CD14-positive monocyte (primary cell): ENCODE data around the gene SRXN1. TPM values are rescaled to one million over a fixed set of nuclear protein-coding genes. Genes with fewer than 3 reads are reported as not detected.

Source experiments
- DNase-seq, 3 donors: peaks; one replicate each; pipeline ENCODE4 v3.0.0-alpha.2; 2011 to 2022
- H2AFZ ChIP-seq: 2 replicates; pipeline ENCODE4 v1.6.0; 2012; ENCODE audit warnings: mild to moderate bottlenecking, low read depth, low read length, inconsistent platforms; ENCODE audit not compliant: insufficient read depth, poor library complexity, severe bottlenecking
- H3K27ac ChIP-seq, 2 donors: 1 replicate in 1 of 2; 2 replicates in 1 of 2; pipeline ENCODE4 v1.5.1; 2012 to 2013; ENCODE audit warnings: low read length in 2 of 2, control low read depth in 1 of 2, inconsistent platforms in 1 of 2, low read depth in 1 of 2, mild to moderate bottlenecking in 1 of 2
- H3K27me3 ChIP-seq, 2 donors: one replicate each; pipeline versions ENCODE4 v1.6.0 to v1.6.1; 2011 to 2013; ENCODE audit warnings: low read length in 2 of 2; ENCODE audit not compliant: control insufficient read depth in 2 of 2, insufficient read depth in 2 of 2
- H3K36me3 ChIP-seq, 2 donors: replicated peaks in 1 of 2; 1 replicate in 1 of 2; 2 replicates in 1 of 2; pipeline versions ENCODE4 v1.5.1 to v1.6.1; 2012 to 2013; ENCODE audit warnings: low read length in 2 of 2, control low read depth in 1 of 2, inconsistent platforms in 1 of 2, mild to moderate bottlenecking in 1 of 2; ENCODE audit not compliant: insufficient read depth in 2 of 2, control insufficient read depth in 1 of 2
- H3K4me1 ChIP-seq, 2 donors: 1 replicate in 1 of 2; 2 replicates in 1 of 2; pipeline versions ENCODE4 v1.5.1 to v1.6.1; 2012 to 2013; ENCODE audit warnings: low read length in 2 of 2, control low read depth in 1 of 2, inconsistent platforms in 1 of 2, mild to moderate bottlenecking in 1 of 2, moderate library complexity in 1 of 2; ENCODE audit not compliant: insufficient read depth in 2 of 2, control insufficient read depth in 1 of 2
- H3K4me2 ChIP-seq: replicated peaks from 2 replicates; pipeline ENCODE3; 2012; ENCODE audit warnings: low read length, moderate library complexity, mild to moderate bottlenecking; ENCODE audit not compliant: poor library complexity, severe bottlenecking; ENCODE audit errors: extremely low read depth
- H3K4me3 ChIP-seq, 3 experiments: fragments of 200-600 bp in 1 of 3; sonication (generic) in 1 of 3; replicated peaks in 1 of 3; 1 replicate in 2 of 3; 2 replicates in 1 of 3; pipeline ENCODE4 v1.5.1; 2011 to 2013; ENCODE audit warnings: low read length in 3 of 3, mild to moderate bottlenecking in 3 of 3, control low read depth in 2 of 3, low read depth in 2 of 3, inconsistent platforms in 1 of 3, moderate library complexity in 1 of 3
- H3K79me2 ChIP-seq: 2 replicates; pipeline ENCODE4 v1.6.0; 2012; ENCODE audit warnings: mild to moderate bottlenecking, control low read depth, inconsistent platforms, low read length, moderate library complexity; ENCODE audit not compliant: insufficient read depth
- H3K9ac ChIP-seq: 2 replicates; pipeline ENCODE4 v1.6.0; 2017; ENCODE audit warnings: low read length, mild to moderate bottlenecking; ENCODE audit not compliant: insufficient read depth, poor library complexity, severe bottlenecking
- H3K9me3 ChIP-seq, 2 donors: replicated peaks in 1 of 2; 1 replicate in 1 of 2; 2 replicates in 1 of 2; pipeline versions ENCODE4 v1.5.1 to v1.6.1; 2012 to 2013; ENCODE audit warnings: low read length in 2 of 2, control low read depth in 1 of 2; ENCODE audit not compliant: control insufficient read depth in 1 of 2, insufficient read depth in 1 of 2
- H4K20me1 ChIP-seq: 2 replicates; pipeline ENCODE4 v1.6.0; 2012; ENCODE audit warnings: mild to moderate bottlenecking, low read length, control low read depth, moderate library complexity; ENCODE audit not compliant: insufficient read depth
- H3K27ac Mint-ChIP-seq, 7 donors: one replicate each; pipeline ENCODE4 v1.8.0; 2020; ENCODE audit warnings: mild to moderate bottlenecking in 7 of 7, mixed read lengths in 7 of 7, moderate library complexity in 6 of 7, inconsistent platforms in 2 of 7
- H3K27me3 Mint-ChIP-seq, 3 donors: one replicate each; pipeline ENCODE4 v1.8.0; 2021 to 2022; ENCODE audit warnings: low read depth in 3 of 3, mild to moderate bottlenecking in 3 of 3, mixed read lengths in 3 of 3, moderate library complexity in 3 of 3, inconsistent platforms in 1 of 3
- H3K36me3 Mint-ChIP-seq, 2 donors: one replicate each; pipeline ENCODE4 v1.8.0; 2020; ENCODE audit warnings: mixed read lengths in 2 of 2, inconsistent platforms in 1 of 2, mild to moderate bottlenecking in 1 of 2
- H3K4me1 Mint-ChIP-seq: one replicate; pipeline ENCODE4 v1.8.0; 2020; ENCODE audit warnings: mild to moderate bottlenecking, mixed read lengths
- H3K4me3 Mint-ChIP-seq, 2 donors: one replicate each; pipeline ENCODE4 v1.8.0; 2020; ENCODE audit warnings: mild to moderate bottlenecking in 2 of 2, mixed read lengths in 2 of 2, moderate library complexity in 1 of 2
- H3K9me3 Mint-ChIP-seq, 7 donors: one replicate each; pipeline ENCODE4 v1.8.0; 2020 to 2022; ENCODE audit warnings: mixed read lengths in 7 of 7, mild to moderate bottlenecking in 6 of 7, moderate library complexity in 6 of 7, inconsistent platforms in 2 of 7
- WGBS: methylation state at CpG from one replicate; pipeline ENCODE4 v1.1.5; 2013; ENCODE audit warnings: missing lambda C conversion rate; ENCODE audit not compliant: insufficient coverage; 5-methylcytosine and 5-hydroxymethylcytosine counted together
- intact Hi-C, 2 donors: fragments of 100-400 bp; cut with micrococcal nuclease; formaldehyde crosslinking; loops; one replicate each; pipeline versions ENCODE4 v1.15.0 to v1.15.1; 2023
- polyA plus RNA-seq, 3 donors: library from polyadenylated mRNA; depleted of rRNA in 1 of 3; unstranded in 2 of 3; stranded (reverse) in 1 of 3; fragments of 300-500 nt in 2 of 3; fragments of >200 nt in 1 of 3; fragmentation: Illumina TruSeq in 2 of 3; gene quantifications; 1 replicate in 2 of 3; 2 replicates in 1 of 3; pipeline ENCODE4 v1.2.3, GENCODE V29; 2012 to 2021
- TF ChIP-seq, protein P1 (sequence below): fragments of 200-600 bp; IDR thresholded peaks from one replicate; pipeline ENCODE4 v1.8.0; 2022; ENCODE audit warnings: antibody characterized with exemption, mild to moderate bottlenecking

The SRXN1 gene
- polyA plus RNA-seq, 3 donors: 33.5 to 62.4 (median 56.6) TPM

DNA sequence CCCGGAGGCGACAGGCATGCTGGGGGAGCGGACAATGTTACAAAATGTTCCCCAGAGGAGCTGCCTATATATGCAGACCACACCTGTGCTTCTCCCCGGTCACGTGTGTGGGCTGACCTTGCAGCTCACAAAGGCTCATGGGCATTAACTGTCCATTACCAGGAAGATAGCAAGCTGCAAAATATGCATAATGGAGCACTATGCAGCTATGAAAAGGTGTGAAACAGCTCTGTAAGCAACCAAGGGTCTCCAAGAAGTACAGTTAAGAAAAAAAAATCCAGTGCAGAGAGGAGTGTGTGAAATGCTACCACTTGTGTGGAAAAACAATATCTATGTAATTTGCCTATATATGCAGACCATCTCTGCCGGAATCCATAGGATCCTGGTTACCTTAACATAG, 52.3 kb downstream of the SRXN1 start:
- Histone ChIP-seq H3K4me2 (no peak overlapping the region), H3K79me2 (no peaks in the 10 kb centered on the region), H2AFZ (no peak overlapping the region), H3K9ac (no peak overlapping the region), H3K36me3 (no peaks in the 10 kb centered on the region), H3K9me3 (no peaks in the 10 kb centered on the region), H3K4me3 (no peak overlapping the region), H3K27ac (no peak overlapping the region), H4K20me1 (no peaks in the 10 kb centered on the region), H3K27me3 (no peaks in the 10 kb centered on the region), H3K4me1 (no peaks in the 10 kb centered on the region)
- intact Hi-C loops: no loop called here
- no peak for DNase-seq
- Mint-ChIP-seq H3K4me3 (no peak overlapping the region), H3K27me3 (peaks cover 0 to 6% (median 2%) of the 10 kb centered on the region in 3 donors), H3K36me3 (no peaks in the 10 kb centered on the region), H3K4me1 (no peaks in the 10 kb centered on the region), H3K9me3 (no peaks in the 10 kb centered on the region), H3K27ac (no peak overlapping the region)
- TF ChIP-seq, protein P1, sequence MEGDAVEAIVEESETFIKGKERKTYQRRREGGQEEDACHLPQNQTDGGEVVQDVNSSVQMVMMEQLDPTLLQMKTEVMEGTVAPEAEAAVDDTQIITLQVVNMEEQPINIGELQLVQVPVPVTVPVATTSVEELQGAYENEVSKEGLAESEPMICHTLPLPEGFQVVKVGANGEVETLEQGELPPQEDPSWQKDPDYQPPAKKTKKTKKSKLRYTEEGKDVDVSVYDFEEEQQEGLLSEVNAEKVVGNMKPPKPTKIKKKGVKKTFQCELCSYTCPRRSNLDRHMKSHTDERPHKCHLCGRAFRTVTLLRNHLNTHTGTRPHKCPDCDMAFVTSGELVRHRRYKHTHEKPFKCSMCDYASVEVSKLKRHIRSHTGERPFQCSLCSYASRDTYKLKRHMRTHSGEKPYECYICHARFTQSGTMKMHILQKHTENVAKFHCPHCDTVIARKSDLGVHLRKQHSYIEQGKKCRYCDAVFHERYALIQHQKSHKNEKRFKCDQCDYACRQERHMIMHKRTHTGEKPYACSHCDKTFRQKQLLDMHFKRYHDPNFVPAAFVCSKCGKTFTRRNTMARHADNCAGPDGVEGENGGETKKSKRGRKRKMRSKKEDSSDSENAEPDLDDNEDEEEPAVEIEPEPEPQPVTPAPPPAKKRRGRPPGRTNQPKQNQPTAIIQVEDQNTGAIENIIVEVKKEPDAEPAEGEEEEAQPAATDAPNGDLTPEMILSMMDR: no peak
- whole genome bisulfite sequencing: 100% methylated on average over 5 of the region's 6 CpGs

DNA sequence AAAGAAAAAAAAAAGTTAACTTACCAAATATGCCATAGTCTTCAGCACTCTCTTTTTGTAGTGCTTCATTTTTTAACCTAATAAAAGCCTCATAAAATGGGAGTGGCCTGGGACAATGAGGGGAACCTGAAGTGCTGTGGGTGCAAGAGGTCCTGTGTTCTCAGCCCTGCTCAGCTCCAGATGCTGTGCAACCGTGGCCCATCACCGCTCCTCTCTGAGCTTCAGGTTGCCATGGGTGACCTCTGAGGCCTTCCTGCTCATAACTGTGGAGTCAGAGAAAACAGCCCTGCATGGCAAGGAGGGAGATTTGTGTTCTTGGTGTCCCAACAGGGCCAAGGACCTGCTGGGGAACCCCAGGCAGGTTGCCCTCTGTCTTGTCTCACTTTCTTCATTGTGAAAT, 52.9 kb downstream of the SRXN1 start:
- Mint-ChIP-seq H3K4me1 (no peaks in the 10 kb centered on the region), H3K36me3 (no peaks in the 10 kb centered on the region), H3K27me3 (peaks cover 0 to 9% (median 2%) of the 10 kb centered on the region in 3 donors), H3K9me3 (no peaks in the 10 kb centered on the region), H3K4me3 (no peak overlapping the region), H3K27ac (no peak overlapping the region)
- no peak overlapping the region for H3K4me3 ChIP-seq
- no peaks in the 10 kb centered on the region for H3K79me2 ChIP-seq
- no peak overlapping the region for H3K9ac ChIP-seq
- whole genome bisulfite sequencing: 92% methylated on average over 2 of the region's 2 CpGs
- H3K36me3 ChIP-seq: no peaks in the 10 kb centered on the region
- TF ChIP-seq, protein P1: no peak
- H3K4me1 ChIP-seq: no peaks in the 10 kb centered on the region
- H4K20me1 ChIP-seq: no peaks in the 10 kb centered on the region
- H3K4me2 ChIP-seq: no peak overlapping the region
- intact Hi-C loops: no loop called here
- no peaks in the 10 kb centered on the region for H3K27me3 ChIP-seq
- no peak overlapping the region for H2AFZ ChIP-seq
- no peaks in the 10 kb centered on the region for H3K9me3 ChIP-seq
- H3K27ac ChIP-seq: no peak overlapping the region
- DNase-seq: no peak
